Colonic mucosa (tissue), 4 donors: ENCODE results near the gene AMN. TPM values are rescaled to one million over a fixed set of nuclear protein-coding genes. Genes with fewer than 3 reads are reported as not detected.

Experiments
- DNase-seq: peaks from one replicate; pipeline ENCODE4 v3.0.0-alpha.2; 2020
- H3K27ac ChIP-seq: fragments of 200-600 bp; one replicate; pipeline ENCODE4 v1.8.0; 2021
- H3K27me3 ChIP-seq: fragments of 200-600 bp; one replicate; pipeline ENCODE4 v1.8.0; 2021
- H3K36me3 ChIP-seq: fragments of 200-600 bp; one replicate; pipeline ENCODE4 v1.8.0; 2021
- H3K4me1 ChIP-seq: fragments of 200-600 bp; one replicate; pipeline ENCODE4 v1.8.0; 2021; ENCODE audit warnings: mild to moderate bottlenecking
- H3K4me3 ChIP-seq: fragments of 200-600 bp; one replicate; pipeline ENCODE4 v1.8.0; 2021
- H3K9ac ChIP-seq, 2 donors: one replicate each; pipeline ENCODE4 v1.7.0; 2013; ENCODE audit warnings: control low read depth in 2 of 2, low read depth in 2 of 2, low read length in 2 of 2
- H3K9me3 ChIP-seq: fragments of 200-600 bp; one replicate; pipeline ENCODE4 v1.8.0; 2021
- intact Hi-C: fragments of 100-400 bp; cut with DNase I; formaldehyde crosslinking; loops from one replicate; pipeline ENCODE4 v1.14.1; 2022
- total RNA-seq, 2 donors: library from RNA; stranded (reverse); fragmentation: NEBNext Ultra II Directional in 1 of 2; extraction: Animal tissue kit (Norgen Biotek cat#: 25700) in 1 of 2; gene quantifications; one replicate each; pipeline ENCODE4 v1.2.1, GENCODE V29; 2021
- TF ChIP-seq, protein P1 (sequence below): fragments of 200-600 bp; IDR thresholded peaks from one replicate; pipeline ENCODE4 v1.8.0; 2022; ENCODE audit warnings: antibody characterized with exemption, mild to moderate bottlenecking
- donor health status: healthy.
- donor health status: DM: no; HTN: no; CAD: no.
- donor health status: DM: no; HTN: no; CAD: no.

The AMN gene
- total RNA-seq, 2 donors from 2014 or later, result 186 to 239 TPM

DNA sequence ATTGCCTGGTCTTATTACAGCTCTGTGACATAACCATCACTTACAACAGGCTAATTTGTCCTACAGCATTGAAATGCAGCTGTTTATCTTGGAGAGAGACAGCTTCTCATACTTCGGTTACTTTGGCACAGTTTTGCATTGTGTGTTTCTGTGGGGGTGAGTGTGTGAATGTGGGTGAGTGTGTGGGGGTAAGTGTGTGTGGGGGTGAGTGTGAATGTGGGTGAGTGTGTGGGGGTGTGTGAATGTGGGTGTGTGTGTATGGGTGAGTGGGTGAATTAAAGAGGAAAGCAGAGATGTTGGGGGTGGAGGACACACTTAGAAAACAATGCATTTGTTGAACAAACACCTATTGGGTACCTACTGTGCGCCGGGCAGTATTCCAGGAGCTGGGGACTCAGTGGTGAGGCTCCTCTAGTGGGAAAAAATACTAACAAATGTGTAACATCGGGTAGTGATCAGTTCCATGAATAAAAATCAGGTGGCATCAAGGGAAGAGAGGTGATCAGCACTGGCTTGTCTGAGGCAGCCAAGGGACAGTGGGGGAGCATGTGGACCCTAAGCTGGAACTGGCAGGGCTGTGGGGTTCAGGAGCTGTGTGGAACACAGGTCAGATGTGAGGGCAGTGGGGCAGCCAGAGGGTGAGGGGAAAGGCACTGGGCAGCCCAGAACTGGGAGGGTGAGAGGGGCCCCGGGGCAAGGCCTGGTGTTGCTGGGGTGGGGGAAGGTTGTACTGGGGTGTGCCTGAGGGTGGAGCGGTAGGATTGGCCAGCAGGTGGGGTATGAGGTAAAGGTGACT, 44.1 kb upstream of the AMN start:
- Histone ChIP-seq H3K4me1 (no peaks in the 10 kb centered on the region), H3K36me3 (no peaks in the 10 kb centered on the region), H3K9me3 (no peaks in the 10 kb centered on the region), H3K27me3 (no peaks in the 10 kb centered on the region), H3K4me3 (no peak overlapping the region), H3K9ac (peak overlapping the region in 1 of 2 donors; percentile 24), H3K27ac (no peak overlapping the region)
- intact Hi-C loops, result no loop called here
- TF ChIP-seq, protein P1, sequence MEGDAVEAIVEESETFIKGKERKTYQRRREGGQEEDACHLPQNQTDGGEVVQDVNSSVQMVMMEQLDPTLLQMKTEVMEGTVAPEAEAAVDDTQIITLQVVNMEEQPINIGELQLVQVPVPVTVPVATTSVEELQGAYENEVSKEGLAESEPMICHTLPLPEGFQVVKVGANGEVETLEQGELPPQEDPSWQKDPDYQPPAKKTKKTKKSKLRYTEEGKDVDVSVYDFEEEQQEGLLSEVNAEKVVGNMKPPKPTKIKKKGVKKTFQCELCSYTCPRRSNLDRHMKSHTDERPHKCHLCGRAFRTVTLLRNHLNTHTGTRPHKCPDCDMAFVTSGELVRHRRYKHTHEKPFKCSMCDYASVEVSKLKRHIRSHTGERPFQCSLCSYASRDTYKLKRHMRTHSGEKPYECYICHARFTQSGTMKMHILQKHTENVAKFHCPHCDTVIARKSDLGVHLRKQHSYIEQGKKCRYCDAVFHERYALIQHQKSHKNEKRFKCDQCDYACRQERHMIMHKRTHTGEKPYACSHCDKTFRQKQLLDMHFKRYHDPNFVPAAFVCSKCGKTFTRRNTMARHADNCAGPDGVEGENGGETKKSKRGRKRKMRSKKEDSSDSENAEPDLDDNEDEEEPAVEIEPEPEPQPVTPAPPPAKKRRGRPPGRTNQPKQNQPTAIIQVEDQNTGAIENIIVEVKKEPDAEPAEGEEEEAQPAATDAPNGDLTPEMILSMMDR, result no peak
- peak; percentile 58 for DNase-seq

DNA sequence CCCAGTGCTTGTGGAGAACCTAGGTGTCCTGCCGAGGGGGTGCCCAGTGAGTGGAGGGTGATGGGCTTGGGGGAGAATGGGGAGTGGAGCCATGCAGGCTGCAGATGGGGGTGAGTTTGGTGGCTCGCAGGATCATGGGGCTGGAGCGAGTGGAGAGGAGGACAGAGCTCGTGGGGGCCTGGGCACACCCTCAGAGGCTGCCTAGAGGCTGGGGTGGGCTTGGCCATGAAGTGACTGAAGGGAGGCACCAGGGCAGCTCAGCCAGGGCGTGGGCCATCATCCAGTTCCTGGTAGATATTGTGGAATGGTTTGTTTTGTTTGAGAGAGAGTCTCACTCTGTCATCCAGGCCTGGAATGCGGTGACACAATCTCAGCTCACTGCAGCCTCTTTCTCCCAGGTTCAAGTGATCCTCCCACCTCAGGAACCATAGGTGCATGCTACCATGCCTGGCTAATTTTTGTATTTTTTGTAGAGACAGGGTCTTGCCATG, 43.4 kb upstream of the AMN start:
- Histone ChIP-seq H3K9me3 (no peaks in the 10 kb centered on the region), H3K9ac (no peak overlapping the region), H3K36me3 (no peaks in the 10 kb centered on the region), H3K27me3 (no peaks in the 10 kb centered on the region), H3K4me1 (no peaks in the 10 kb centered on the region), H3K27ac (no peak overlapping the region), H3K4me3 (no peak overlapping the region)
- intact Hi-C loops, result no loop called here
- TF ChIP-seq, protein P1, result no peak
- DNase-seq, result peak; percentile 64

DNA sequence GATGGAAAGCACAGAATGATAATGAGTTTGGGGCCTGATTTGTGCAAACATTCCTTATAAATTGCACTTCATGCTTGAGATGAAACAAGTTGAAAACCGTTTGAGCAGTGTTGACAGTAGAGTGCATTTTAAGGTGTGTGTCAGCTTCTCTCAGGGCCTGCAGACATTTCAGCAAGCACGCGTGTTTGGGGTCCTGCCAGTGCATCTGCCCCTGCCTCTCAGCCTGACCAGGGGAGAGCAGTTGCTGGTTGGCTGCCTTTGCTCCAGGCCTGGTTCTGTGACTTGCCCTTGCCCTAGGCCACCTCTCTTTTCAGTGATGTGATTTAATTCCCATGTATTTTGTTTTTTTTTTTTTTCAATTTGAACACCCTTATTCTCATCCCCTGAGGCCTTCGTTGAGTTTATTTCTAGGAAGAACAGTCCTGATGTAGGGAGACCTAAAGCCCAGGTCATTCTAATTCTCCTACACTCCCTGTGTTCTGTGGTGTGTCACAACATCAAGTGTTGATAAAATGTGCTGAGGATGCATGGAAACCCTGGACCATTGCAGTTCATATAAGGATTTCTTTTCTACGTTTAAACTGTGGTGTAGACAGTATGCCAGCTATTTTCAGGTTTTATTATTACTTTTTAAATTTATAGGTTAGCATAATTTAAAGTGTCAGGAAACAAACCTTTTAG, 40.1 kb upstream of the AMN start:
- Histone ChIP-seq H3K27ac (no peak overlapping the region), H3K4me1 (no peaks in the 10 kb centered on the region), H3K9me3 (no peaks in the 10 kb centered on the region), H3K27me3 (no peaks in the 10 kb centered on the region), H3K4me3 (no peak overlapping the region), H3K9ac (no peak overlapping the region), H3K36me3 (no peaks in the 10 kb centered on the region)
- no peak for DNase-seq
- TF ChIP-seq, protein P1, result no peak
- intact Hi-C loops, result no loop called here

DNA sequence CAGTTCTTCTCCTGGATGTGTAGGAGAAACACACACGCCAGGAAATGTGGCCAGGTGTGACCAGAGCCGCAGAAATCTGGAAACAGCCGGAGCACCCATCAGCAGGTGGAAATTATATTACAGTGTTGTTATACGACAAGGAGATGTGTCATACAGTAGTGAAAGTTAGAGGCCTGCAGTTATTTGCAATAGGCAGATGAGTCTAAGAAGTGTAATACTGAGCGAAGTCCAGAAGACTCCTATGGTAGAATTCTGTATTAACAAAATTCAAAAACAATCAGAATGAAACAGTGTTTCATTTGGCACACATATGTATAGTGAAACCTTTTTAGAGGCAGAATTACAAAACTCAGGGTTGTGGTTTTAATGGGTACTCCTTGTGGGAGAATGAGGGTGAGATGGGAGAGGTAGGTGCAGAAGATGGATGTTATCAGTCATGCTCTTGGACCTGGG, 39.3 kb upstream of the AMN start:
- Histone ChIP-seq H3K36me3 (no peaks in the 10 kb centered on the region), H3K4me1 (no peaks in the 10 kb centered on the region), H3K9ac (no peak overlapping the region), H3K27me3 (no peaks in the 10 kb centered on the region), H3K4me3 (no peak overlapping the region), H3K9me3 (no peaks in the 10 kb centered on the region), H3K27ac (no peak overlapping the region)
- intact Hi-C loops, result no loop called here
- TF ChIP-seq, protein P1, result no peak
- no peak for DNase-seq

DNA sequence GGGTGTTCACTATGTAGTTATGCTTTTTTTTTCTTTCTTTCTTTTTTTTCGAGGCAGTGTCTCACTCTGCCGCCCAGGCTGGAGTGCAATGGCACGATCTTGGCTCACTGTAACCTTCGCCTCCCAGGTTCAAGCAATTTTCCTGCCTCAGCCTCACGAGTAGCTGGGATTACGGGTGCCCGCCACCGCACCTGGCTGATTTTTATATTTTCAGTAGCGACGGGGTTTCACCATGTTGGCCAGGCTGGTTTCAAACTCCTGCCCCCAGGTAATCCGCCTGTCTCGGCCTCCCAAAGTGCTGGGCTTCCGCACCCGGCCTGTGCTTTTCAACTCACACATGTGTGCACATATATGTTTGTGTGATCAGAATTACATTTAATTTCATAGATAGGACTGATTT, 38.9 kb upstream of the AMN start:
- Histone ChIP-seq H3K4me3 (no peak overlapping the region), H3K36me3 (no peaks in the 10 kb centered on the region), H3K27me3 (no peaks in the 10 kb centered on the region), H3K9ac (no peak overlapping the region), H3K4me1 (no peaks in the 10 kb centered on the region), H3K27ac (no peak overlapping the region), H3K9me3 (no peaks in the 10 kb centered on the region)
- no peak for DNase-seq
- intact Hi-C loops, result no loop called here
- TF ChIP-seq, protein P1, result no peak
